H1 (cell line): ENCODE data around the gene GABRD. TPM values are rescaled to one million over a fixed set of nuclear protein-coding genes. Genes with fewer than 3 reads are reported as not detected.

Experiments used
- CTCF ChIA-PET: fragments of 300-600 bp; sonication (Branson Sonifier 250); formaldehyde crosslinking; loops from one replicate; lab custom pipeline; 2021; ENCODE audit not compliant: partially characterized antibody; lab: Charles Lee
- POLR2A ChIA-PET: fragments of 300-600 bp; sonication (Branson Sonifier 250); formaldehyde crosslinking; loops from one replicate; lab custom pipeline; 2021; ENCODE audit warnings: inconsistent platforms; ENCODE audit not compliant: partially characterized antibody; lab: Charles Lee
- DNase-seq, 2 experiments: peaks; one replicate each; pipeline versions ENCODE4 v3.0.0 to v3.0.0-alpha.2; 2010 to 2022; ENCODE audit warnings: low spot score in 2 of 2, low read depth in 1 of 2, mixed read lengths in 1 of 2
- FAIRE-seq: peaks from 2 replicates; lab custom pipeline; 2011; peaks lifted over from hg19 to GRCh38; lab: Jason Lieb, UNC
- H2AFZ ChIP-seq: 2 replicates; pipeline ENCODE4 v1.8.1; 2012; ENCODE audit warnings: low read length, inconsistent platforms
- H2AK5ac ChIP-seq: 2 replicates; pipeline ENCODE4 v1.6.1; 2013; ENCODE audit warnings: low read depth, low read length
- H2BK120ac ChIP-seq: replicated peaks from 2 replicates; pipeline ENCODE3; 2013; ENCODE audit warnings: low read depth, low read length, inconsistent platforms
- H2BK12ac ChIP-seq: 2 replicates; pipeline ENCODE4 v1.6.1; 2013; ENCODE audit warnings: low read depth, low read length
- H2BK15ac ChIP-seq: 2 replicates; pipeline ENCODE4 v1.6.1; 2013; ENCODE audit warnings: low read length
- H2BK20ac ChIP-seq: 2 replicates; pipeline ENCODE4 v1.6.1; 2013; ENCODE audit warnings: low read length
- H2BK5ac ChIP-seq: 2 replicates; pipeline ENCODE4 v1.6.1; 2013; ENCODE audit warnings: low read depth, low read length
- H3K14ac ChIP-seq: 2 replicates; pipeline ENCODE4 v1.6.1; 2013; ENCODE audit warnings: inconsistent platforms; ENCODE audit not compliant: insufficient read length
- H3K18ac ChIP-seq: 2 replicates; pipeline ENCODE4 v1.6.1; 2013; ENCODE audit warnings: low read length; ENCODE audit errors: extremely low read depth
- H3K23ac ChIP-seq: 2 replicates; pipeline ENCODE4 v1.6.1; 2013; ENCODE audit warnings: inconsistent platforms; ENCODE audit not compliant: insufficient read length
- H3K23me2 ChIP-seq: 2 replicates; pipeline ENCODE4 v1.6.1; 2013; ENCODE audit warnings: low read depth, low read length
- H3K27ac ChIP-seq: 2 replicates; pipeline ENCODE4 v1.6.1; 2011; ENCODE audit warnings: low read depth, low read length, inconsistent platforms
- H3K27me3 ChIP-seq, 4 experiments: replicated peaks in 1 of 4; 1 replicate in 1 of 4; 2 replicates in 3 of 4; pipeline versions ENCODE4 v1.6.1 to v1.8.1; 2011 to 2013; ENCODE audit warnings: low read length in 3 of 4, mild to moderate bottlenecking in 3 of 4, inconsistent platforms in 2 of 4, mixed read lengths in 2 of 4, moderate library complexity in 1 of 4; ENCODE audit not compliant: control insufficient read depth in 3 of 4, insufficient read depth in 3 of 4; ENCODE audit errors: extremely low read depth in 1 of 4
- H3K36me3 ChIP-seq, 4 experiments: 2 replicates each; pipeline versions ENCODE4 v1.6.1 to v1.8.1; 2011 to 2013; ENCODE audit warnings: mild to moderate bottlenecking in 4 of 4, low read length in 3 of 4, moderate library complexity in 2 of 4, control low read depth in 1 of 4, inconsistent platforms in 1 of 4; ENCODE audit not compliant: insufficient read depth in 4 of 4, control insufficient read depth in 2 of 4
- H3K4ac ChIP-seq: replicated peaks from 2 replicates; pipeline ENCODE3; 2013; ENCODE audit warnings: low read length, low read depth, mixed read lengths, inconsistent platforms; ENCODE audit not compliant: insufficient read length
- H3K4me1 ChIP-seq, 4 experiments: replicated peaks in 1 of 4; 1 replicate in 1 of 4; 2 replicates in 3 of 4; pipeline versions ENCODE4 v1.6.1 to v1.8.1; 2011 to 2013; ENCODE audit warnings: low read length in 3 of 4, inconsistent platforms in 2 of 4, mixed read lengths in 1 of 4; ENCODE audit not compliant: insufficient read depth in 4 of 4, control insufficient read depth in 3 of 4
- H3K4me2 ChIP-seq, 2 experiments: 2 replicates each; pipeline versions ENCODE4 v1.6.1 to v1.8.1; 2011 to 2013; ENCODE audit warnings: low read depth in 2 of 2, low read length in 2 of 2, control low read depth in 1 of 2, inconsistent platforms in 1 of 2, mild to moderate bottlenecking in 1 of 2; ENCODE audit not compliant: insufficient read depth in 1 of 2
- H3K4me3 ChIP-seq, 4 experiments: fragments of 200-600, 300-600 bp in 1 of 4; sonication (generic), shearing (Covaris generic), sonication (Bioruptor Twin) in 1 of 4; 2 replicates each; pipeline versions ENCODE4 v1.5.1 to v1.8.1; 2011 to 2016; ENCODE audit warnings: low read length in 4 of 4, low read depth in 3 of 4, control low read depth in 2 of 4, inconsistent platforms in 2 of 4, mild to moderate bottlenecking in 2 of 4, mixed read lengths in 1 of 4, moderate library complexity in 1 of 4; ENCODE audit not compliant: insufficient read depth in 2 of 4; ENCODE audit errors: extremely low read depth in 1 of 4
- H3K56ac ChIP-seq: replicated peaks from 2 replicates; pipeline ENCODE3; 2013; ENCODE audit warnings: low read depth, mild to moderate bottlenecking, mixed read lengths, low read length, inconsistent platforms; ENCODE audit not compliant: insufficient read length
- H3K79me1 ChIP-seq: 2 replicates; pipeline ENCODE4 v1.6.1; 2013; ENCODE audit warnings: low read depth, low read length, control low read depth
- H3K79me2 ChIP-seq, 2 experiments: 2 replicates each; pipeline versions ENCODE4 v1.6.1 to v1.8.1; 2012 to 2013; ENCODE audit warnings: low read length in 2 of 2, mild to moderate bottlenecking in 2 of 2, inconsistent platforms in 1 of 2; ENCODE audit not compliant: insufficient read depth in 2 of 2, control insufficient read depth in 1 of 2
- H3K9ac ChIP-seq, 4 experiments: replicated peaks in 1 of 4; 1 replicate in 1 of 4; 2 replicates in 3 of 4; pipeline versions ENCODE4 v1.6.1 to v1.8.1; 2011 to 2013; ENCODE audit warnings: low read depth in 3 of 4, low read length in 3 of 4, control low read depth in 2 of 4, mild to moderate bottlenecking in 2 of 4, moderate library complexity in 2 of 4, inconsistent platforms in 1 of 4; ENCODE audit errors: extremely low read depth in 1 of 4
- H3K9me3 ChIP-seq, 2 experiments: 2 replicates each; pipeline versions ENCODE4 v1.6.1 to v1.8.1; 2012 to 2013; ENCODE audit warnings: mild to moderate bottlenecking in 2 of 2, moderate library complexity in 2 of 2, control low read depth in 1 of 2, inconsistent platforms in 1 of 2, low read depth in 1 of 2, low read length in 1 of 2, mixed read lengths in 1 of 2; ENCODE audit not compliant: insufficient read depth in 2 of 2
- H4K20me1 ChIP-seq, 2 experiments: replicated peaks in 1 of 2; 2 replicates each; pipeline versions ENCODE3 to v1.8.1; 2011 to 2013; ENCODE audit warnings: inconsistent platforms in 2 of 2, low read length in 2 of 2, mild to moderate bottlenecking in 1 of 2; ENCODE audit not compliant: insufficient read depth in 2 of 2, control insufficient read depth in 1 of 2
- H4K5ac ChIP-seq: 2 replicates; pipeline ENCODE4 v1.6.1; 2013; ENCODE audit warnings: low read length, low read depth, mixed read lengths, inconsistent platforms; ENCODE audit not compliant: insufficient read length
- H4K8ac ChIP-seq: 2 replicates; pipeline ENCODE4 v1.8.0; 2013; ENCODE audit warnings: mild to moderate bottlenecking, moderate library complexity, low read length, inconsistent platforms; ENCODE audit not compliant: insufficient read depth; ENCODE audit errors: extremely low read depth
- H4K91ac ChIP-seq: replicated peaks from 2 replicates; pipeline ENCODE3; 2013; ENCODE audit warnings: low read length, mixed read lengths, inconsistent platforms; ENCODE audit not compliant: insufficient read length
- EP300 ChIP-seq, 2 experiments: IDR thresholded peaks; 1 replicate in 1 of 2; 2 replicates in 1 of 2; pipeline ENCODE4 v1.6.1; 2011 to 2012; ENCODE audit warnings: low read depth in 2 of 2, low read length in 2 of 2, mild to moderate bottlenecking in 2 of 2, borderline replicate concordance in 1 of 2, inconsistent platforms in 1 of 2, moderate library complexity in 1 of 2
- HDAC6 ChIP-seq: IDR thresholded peaks from one replicate; pipeline ENCODE4 v1.7.1; 2012; ENCODE audit warnings: low read depth, mild to moderate bottlenecking, inconsistent platforms, low read length, moderate library complexity
- POLR2A ChIP-seq, 2 experiments: IDR thresholded peaks; 1 replicate in 1 of 2; 2 replicates in 1 of 2; pipeline ENCODE4 v1.6.1; 2011; ENCODE audit warnings: low read depth in 2 of 2, low read length in 2 of 2, mild to moderate bottlenecking in 2 of 2; ENCODE audit errors: control extremely low read depth in 1 of 2
- RAD21 ChIP-seq, 2 experiments: IDR thresholded peaks in 1 of 2; conservative IDR thresholded peaks in 1 of 2; 2 replicates each; pipeline ENCODE4 v1.6.1; 2011; ENCODE audit warnings: low read depth in 2 of 2, low read length in 2 of 2, improper control_type of control experiment in 1 of 2, inconsistent platforms in 1 of 2, mild to moderate bottlenecking in 1 of 2, moderate library complexity in 1 of 2
- SIN3A ChIP-seq, 2 experiments: IDR thresholded peaks in 1 of 2; conservative IDR thresholded peaks in 1 of 2; 2 replicates each; pipeline ENCODE4 v1.6.1; 2011 to 2012; ENCODE audit warnings: low read length in 2 of 2, improper control_type of control experiment in 1 of 2, low read depth in 1 of 2, mild to moderate bottlenecking in 1 of 2
- SP1 ChIP-seq: IDR thresholded peaks from 2 replicates; pipeline ENCODE4 v1.6.1; 2011; ENCODE audit warnings: low read depth, low read length
- TBP ChIP-seq: IDR thresholded peaks from 2 replicates; pipeline ENCODE4 v1.6.1; 2011; ENCODE audit warnings: low read depth, low read length, improper control_type of control experiment
- TEAD4 ChIP-seq: IDR thresholded peaks from 2 replicates; pipeline ENCODE4 v1.6.1; 2012; ENCODE audit warnings: low read depth, low read length, inconsistent platforms, mixed read lengths
- WGBS, 2 experiments: shearing (Covaris generic) in 1 of 2; methylation state at CpG; one replicate each; pipeline versions ENCODE4 v1.1.6 to v1.1.7; 2013 to 2015; ENCODE audit warnings: low lambda C conversion rate in 2 of 2, mixed read lengths in 2 of 2, inconsistent platforms in 1 of 2, low coverage in 1 of 2, missing lambda C conversion rate in 1 of 2; ENCODE audit not compliant: insufficient replicate concordance in 2 of 2, insufficient coverage in 1 of 2, insufficient read length in 1 of 2; ENCODE audit errors: extremely low coverage in 1 of 2, missing lambda C conversion rate in 1 of 2; 5-methylcytosine and 5-hydroxymethylcytosine counted together
- polyA plus RNA-seq, 7 experiments: library from polyadenylated mRNA; depleted of rRNA in 3 of 7; stranded (reverse) in 5 of 7; unstranded in 2 of 7; fragments of >200 nt in 5 of 7; fragments of 200-250 nt in 2 of 7; gene quantifications; 1 replicate in 5 of 7; 2 replicates in 1 of 7; 4 replicates in 1 of 7; pipeline versions ENCODE4 v1.2.1 to v1.2.3, GENCODE V29; 2011 to 2013; ENCODE audit warnings: missing spikeins in 2 of 7, mixed read lengths in 2 of 7
- total RNA-seq: library from RNA; stranded (reverse); fragmentation: NEBNext Ultra II Directional; extraction: Animal tissue kit (Norgen Biotek cat#: 25700); gene quantifications from 2 replicates; pipeline ENCODE4 v1.2.1, GENCODE V29; 2021
- TF ChIP-seq, protein P1 (sequence below): IDR thresholded peaks from 2 replicates; pipeline ENCODE4 v1.6.1; 2012; ENCODE audit warnings: inconsistent platforms
- TF ChIP-seq, protein P2 (sequence below): IDR thresholded peaks from 2 replicates; pipeline ENCODE4 v1.6.1; 2012; ENCODE audit warnings: inconsistent platforms

The GABRD gene
- total and polyA plus RNA-seq, 2 of the 8 experiments (the other 6 are each of a cell fraction or from before 2014, with no cell fraction given) = 1.8 to 3.0 TPM

- 0 out of 2 replicates have a peak overlapping the region, but pooled peaks have one; percentile 3 for H2BK20ac ChIP-seq
- H3K9ac ChIP-seq = peak overlapping the region in 2 of 4 experiments; percentile 72 to 80; a peak in 2 of 7 replicates
- ChIA-PET CTCF (interaction anchor here (0.6 to 2.5 kb wide), 18 partner anchors 9 to 547 kb away, joined by 3 to 15 read pairs (median 4); no protein-coding TSS in a partner anchor), POLR2A (interaction anchor here (0.7 to 1.8 kb wide), 6 partner anchors 8 to 325 kb away, joined by 3 to 6 read pairs (median 4); partner anchors contain the start of gene CDK11A)
- no peaks in the 10 kb centered on the region for H3K9me3 ChIP-seq
- no peak overlapping the region for H2AFZ ChIP-seq
- H3K4ac ChIP-seq = peak overlapping the region; percentile 94
- H2AK5ac ChIP-seq = no peak overlapping the region
- peak overlapping the region; percentile 76 for H4K5ac ChIP-seq
- H3K79me2 ChIP-seq = peaks cover 0 to 23% of the 10 kb centered on the region in 2 experiments; a peak in 2 of 4 replicates
- H4K20me1 ChIP-seq = peaks cover 10 to 11% of the 10 kb centered on the region in 2 experiments
- H3K27ac ChIP-seq = peak overlapping the region; percentile 76; the same call in 1 of the 2 replicates
- peak overlapping the region; percentile 97 for H4K91ac ChIP-seq
- H3K23ac ChIP-seq = no peak overlapping the region
- peaks cover 0 to 28% (median 20%) of the 10 kb centered on the region in 4 experiments; a peak in 6 of 7 replicates for H3K4me1 ChIP-seq
- H2BK5ac ChIP-seq = peak overlapping the region; percentile 86
- H3K56ac ChIP-seq = peak overlapping the region; percentile 93
- H3K4me3 ChIP-seq = peak overlapping the region; percentile 74 to 83 (median 80)
- H2BK15ac ChIP-seq = peak overlapping the region; percentile 95; the same call in 1 of the 2 replicates
- WGBS, 2 experiments = 25% methylated on average over 13 of the region's 14 CpGs; no CpG with 5 or more reads in 1 of the 2 experiments
- H2BK12ac ChIP-seq = peak overlapping the region; percentile 95
- peaks cover 9% of the 10 kb centered on the region for H3K79me1 ChIP-seq
- peaks cover 0 to 3% (median 0%) of the 10 kb centered on the region in 4 experiments; a peak in 3 of 7 replicates for H3K27me3 ChIP-seq
- H3K14ac ChIP-seq = no peak overlapping the region
- peak overlapping the region; percentile 68 to 90 for H3K4me2 ChIP-seq
- H3K36me3 ChIP-seq = no peaks in the 10 kb centered on the region
- peak; percentile 66 for FAIRE-seq
- H3K18ac ChIP-seq = peak overlapping the region; percentile 83; the same call in 1 of the 2 replicates
- H2BK120ac ChIP-seq = peak overlapping the region; percentile 47
- peaks cover 8% of the 10 kb centered on the region for H3K23me2 ChIP-seq
- peak in 1 of 2 experiments; percentile 67 for DNase-seq
- H4K8ac ChIP-seq = peak overlapping the region; percentile 95; the same call in 1 of the 2 replicates
- TF ChIP-seq HDAC6 (no peak), POLR2A (IDR thresholded peaks at IDR 0.05; ENCODE audit: control extremely low read depth in 1 of 2, low read depth in 2 of 2, low read length in 2 of 2) (0 out of 3 replicates have a peak, but pooled peaks of 1 of the 2 experiments have one; percentile 65), EP300 (IDR thresholded peaks at IDR 0.05; ENCODE audit: borderline replicate concordance in 1 of 2, low read depth in 2 of 2, low read length in 2 of 2) (0 out of 3 replicates have a peak, but pooled peaks of 1 of the 2 experiments have one; percentile 52), TEAD4 (no peak), TBP (peak; percentile 29; the same call in 1 of the 2 replicates), SP1 (peak; percentile 73; the same call in 1 of the 2 replicates), RAD21 (IDR thresholded peaks at IDR 0.05 in 1 of 2, conservative IDR thresholded peaks at IDR 0.05 in 1 of 2; ENCODE audit: low read depth in 2 of 2, low read length in 2 of 2) (peak; percentile 68 to 73), SIN3A (conservative IDR thresholded peaks at IDR 0.05 in 1 of 2, IDR thresholded peaks at IDR 0.05 in 1 of 2; ENCODE audit: low read depth in 1 of 2, low read length in 2 of 2) (0 out of 4 replicates have a peak, but pooled peaks of 1 of the 2 experiments have one; percentile 52)
- TF ChIP-seq, protein P1, sequence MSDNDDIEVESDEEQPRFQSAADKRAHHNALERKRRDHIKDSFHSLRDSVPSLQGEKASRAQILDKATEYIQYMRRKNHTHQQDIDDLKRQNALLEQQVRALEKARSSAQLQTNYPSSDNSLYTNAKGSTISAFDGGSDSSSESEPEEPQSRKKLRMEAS = peak; percentile 99
- TF ChIP-seq, protein P2, sequence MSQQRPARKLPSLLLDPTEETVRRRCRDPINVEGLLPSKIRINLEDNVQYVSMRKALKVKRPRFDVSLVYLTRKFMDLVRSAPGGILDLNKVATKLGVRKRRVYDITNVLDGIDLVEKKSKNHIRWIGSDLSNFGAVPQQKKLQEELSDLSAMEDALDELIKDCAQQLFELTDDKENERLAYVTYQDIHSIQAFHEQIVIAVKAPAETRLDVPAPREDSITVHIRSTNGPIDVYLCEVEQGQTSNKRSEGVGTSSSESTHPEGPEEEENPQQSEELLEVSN = peak; percentile 97
Measured at GRCh38 chr1:2049225-2049717, 30.1 kb downstream of the GABRD start.
